ENCODE measurements around the gene CDC73.
"Not testable (repeated sequence)": the region's sequence is repeated elsewhere in the genome, so short reads cannot be mapped to it uniquely, and the experiment has no call there.

CDC73 gene

DNA sequence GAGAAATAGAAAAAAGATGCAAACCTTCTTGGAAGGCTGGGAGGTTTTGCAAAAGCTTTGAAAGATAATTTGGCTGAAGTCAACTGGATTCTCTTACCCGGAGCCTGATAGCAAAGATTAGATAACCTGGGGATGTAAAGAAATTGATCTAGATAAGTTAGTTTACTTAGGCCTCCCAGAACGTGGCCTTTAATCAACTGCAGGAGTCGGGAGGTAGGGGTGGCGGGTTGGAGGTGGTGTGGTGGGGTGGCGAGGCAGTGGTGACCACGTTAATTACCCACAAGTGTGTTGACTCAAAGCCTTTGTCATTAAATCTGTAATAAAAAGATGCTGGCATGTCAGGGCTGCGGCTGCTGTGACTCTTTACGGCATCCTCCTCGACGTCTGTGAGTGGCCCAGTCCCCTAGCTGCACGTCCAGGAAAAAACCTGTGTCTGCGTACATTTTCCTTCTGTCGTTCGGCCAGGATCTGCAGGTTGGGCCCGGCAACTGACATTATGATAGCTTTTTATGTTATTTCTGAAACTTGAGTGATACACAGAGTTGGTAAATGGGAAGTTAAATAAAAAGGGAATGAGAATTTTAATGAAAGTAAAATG, 115.6 kb downstream of the CDC73 start:
- no peak for DNase-seq

DNA sequence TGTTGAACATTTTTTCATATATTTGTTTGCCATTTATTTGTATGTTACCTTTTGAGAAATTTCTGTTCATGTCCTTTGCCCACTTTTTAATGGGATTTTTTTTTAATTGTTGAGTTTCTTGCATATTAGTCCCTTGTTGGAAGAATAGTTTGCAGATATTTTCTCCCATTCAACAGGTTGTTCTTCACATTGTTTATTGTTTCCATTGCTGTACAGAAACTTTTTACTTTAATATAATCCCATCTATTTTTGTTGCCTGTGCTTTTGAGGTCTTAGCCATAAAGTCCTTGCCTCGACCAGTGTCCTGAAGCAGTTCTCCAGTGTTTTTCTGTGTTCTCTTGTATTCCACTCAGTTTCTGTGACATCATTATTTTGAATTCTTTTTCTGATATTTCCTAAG, 118.8 kb downstream of the CDC73 start:
- no peak for DNase-seq

DNA sequence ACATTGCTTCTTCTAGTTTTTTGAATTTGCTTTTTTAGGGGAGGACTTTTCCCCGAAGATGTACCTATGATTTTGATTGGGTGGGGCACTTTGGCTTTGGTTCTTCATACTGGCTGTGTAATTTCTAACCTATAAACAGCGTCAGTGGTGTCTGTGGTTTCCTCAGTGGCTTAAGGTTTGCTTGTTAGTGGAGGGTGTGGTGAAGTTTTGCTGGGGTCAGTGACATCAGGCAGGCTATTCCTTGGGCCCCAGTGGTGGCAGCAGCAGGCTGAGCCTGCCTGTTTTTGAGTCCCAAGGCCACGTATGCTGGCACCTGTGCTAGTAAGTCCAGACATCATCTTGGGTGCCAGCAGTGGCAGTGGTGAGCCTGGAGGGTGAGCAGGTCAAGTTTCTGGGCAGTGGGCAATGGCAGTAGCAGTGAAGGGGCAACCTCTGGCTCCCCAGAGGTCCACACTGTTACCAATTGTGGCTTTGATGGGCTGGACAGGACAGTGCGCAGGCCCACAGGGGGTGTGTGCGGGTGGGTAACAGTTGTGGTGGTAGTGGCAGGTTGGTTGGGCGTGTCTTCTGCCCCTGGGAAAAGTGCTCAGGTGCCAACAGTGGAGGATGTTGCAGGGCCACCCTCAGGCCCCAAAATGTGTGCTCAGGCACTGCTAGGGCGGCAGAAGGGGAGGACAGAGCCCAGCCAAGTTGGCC, 119.4 kb downstream of the CDC73 start:
- no peak for DNase-seq

DNA sequence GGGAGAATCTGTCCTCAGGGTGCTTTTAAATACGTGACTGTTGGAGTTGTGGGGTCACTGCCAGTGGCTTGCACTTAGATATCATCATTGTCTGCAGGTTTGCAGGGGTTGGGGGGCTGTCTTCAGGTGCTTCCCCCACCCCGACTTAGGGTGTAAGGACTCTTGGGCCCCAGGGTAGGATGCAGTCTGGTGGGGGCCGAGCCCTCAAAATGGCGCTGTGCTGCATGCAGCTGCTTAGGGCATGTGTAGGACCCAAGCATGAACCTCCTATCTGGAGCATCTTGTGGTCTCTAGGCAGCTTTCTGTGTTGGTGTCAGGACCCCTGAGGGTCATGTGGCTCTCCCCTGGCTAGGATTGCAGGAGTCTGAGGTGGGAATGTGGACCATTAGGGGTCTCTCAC, 120.2 kb downstream of the CDC73 start:
- no peak for DNase-seq

DNA sequence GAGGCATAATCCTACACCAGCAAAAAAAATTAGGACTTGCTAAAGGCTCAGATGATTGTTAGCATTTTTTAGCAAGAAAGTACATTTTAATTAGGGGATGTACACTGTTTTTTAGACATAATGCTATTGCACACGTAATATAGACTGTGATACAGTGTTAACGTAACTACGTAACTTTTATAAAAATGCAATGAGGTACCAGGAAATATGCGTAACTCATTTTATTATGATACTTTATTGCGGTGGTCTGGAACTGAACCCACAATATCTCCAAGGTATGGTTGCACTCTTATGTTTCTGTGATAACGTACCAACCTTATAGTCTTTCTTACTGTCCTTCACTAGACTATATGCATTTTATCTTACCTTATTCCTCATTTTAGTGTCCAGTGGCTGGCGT, 127.4 kb downstream of the CDC73 start:
- no peak for DNase-seq

DNA sequence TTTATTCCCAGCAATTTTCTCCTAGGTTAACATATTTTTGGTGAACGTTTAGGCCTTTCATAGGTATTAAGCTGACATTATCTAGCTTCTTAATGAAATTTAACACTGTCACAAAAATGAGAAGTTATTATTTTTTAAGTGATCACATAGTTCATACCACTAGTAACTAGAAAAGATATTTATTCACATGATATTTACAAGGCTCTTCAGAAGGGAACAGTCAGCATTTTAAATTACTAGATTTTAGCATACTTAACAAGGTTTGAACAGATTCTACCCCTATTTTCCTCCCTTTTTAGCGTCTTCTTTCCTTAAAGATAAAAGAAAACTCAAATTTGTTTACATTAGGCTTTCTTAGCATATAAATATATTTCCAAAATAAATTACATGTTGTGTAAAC, 130.1 kb downstream of the CDC73 start:
- no peak for DNase-seq

DNA sequence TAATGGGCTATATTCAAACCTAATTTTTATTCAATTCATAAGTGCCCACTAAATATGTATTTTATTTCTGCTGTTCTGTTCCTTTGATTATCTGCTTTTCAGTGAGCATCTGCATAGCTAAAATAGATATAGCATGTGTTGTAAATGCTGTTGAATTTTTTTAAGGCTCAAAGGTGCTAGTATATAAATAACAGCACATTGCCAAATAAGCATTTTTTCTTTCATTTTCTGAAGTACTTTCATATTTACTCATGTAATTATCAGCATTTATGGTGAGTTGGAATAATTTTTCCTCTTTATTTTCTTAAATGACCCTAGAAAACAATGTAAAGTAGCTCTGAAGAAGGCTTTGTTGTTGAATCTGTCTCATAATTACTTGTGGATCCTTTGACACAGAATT, 134.2 kb downstream of the CDC73 start:
- DNase-seq, result no peak

DNA sequence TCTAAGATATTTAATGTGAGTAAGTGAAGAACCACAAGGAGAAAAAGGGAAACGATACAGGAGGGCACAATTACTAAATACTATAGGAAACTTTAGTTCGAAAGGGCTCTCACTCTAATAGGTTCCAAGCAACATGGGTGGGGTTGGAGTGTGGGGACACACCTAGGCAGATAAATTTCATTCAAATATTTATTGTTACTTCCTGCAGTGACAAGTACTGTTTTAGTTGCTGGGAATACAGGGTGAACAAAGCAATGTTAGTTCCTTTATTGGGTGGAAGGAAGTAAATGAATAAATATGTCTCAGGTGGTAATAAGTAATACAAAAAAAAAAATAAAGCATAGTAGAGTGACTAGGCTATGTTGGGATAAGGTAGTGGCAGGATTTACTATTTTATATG, 137.8 kb downstream of the CDC73 start:
- DNase-seq, result no peak

DNA sequence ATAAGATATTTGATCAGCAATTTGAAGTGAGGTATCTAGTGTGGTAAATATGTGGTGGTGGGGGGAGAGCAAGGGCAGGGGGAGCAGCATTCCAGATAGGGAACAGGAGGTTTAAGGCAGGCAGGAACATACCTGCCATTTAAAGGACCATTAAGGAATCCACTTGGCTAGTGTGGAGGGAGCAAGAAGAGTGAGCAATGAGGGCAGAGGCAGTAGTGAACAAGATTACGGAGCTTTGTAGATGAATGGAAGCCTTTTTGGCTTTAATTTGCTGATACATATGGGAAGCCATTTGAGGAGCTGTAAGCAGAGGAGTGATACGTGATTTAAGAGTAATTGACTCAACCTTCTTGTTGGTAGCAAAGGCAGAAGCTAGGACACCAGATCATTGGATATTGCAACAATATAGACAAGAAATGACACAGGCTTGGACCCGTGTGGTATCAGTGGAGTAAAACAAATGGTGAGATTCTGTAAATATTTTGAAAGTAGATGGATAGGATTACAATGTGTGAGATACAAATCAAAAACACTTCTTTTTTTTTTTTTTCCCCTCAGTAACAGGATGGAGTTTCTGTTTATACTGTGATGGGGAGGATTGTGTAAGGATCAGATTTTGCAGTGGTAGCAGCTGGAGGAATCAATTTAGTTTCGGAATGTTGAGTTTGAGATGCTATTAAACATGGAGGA, 138.4 kb downstream of the CDC73 start:
- no peak for DNase-seq

DNA sequence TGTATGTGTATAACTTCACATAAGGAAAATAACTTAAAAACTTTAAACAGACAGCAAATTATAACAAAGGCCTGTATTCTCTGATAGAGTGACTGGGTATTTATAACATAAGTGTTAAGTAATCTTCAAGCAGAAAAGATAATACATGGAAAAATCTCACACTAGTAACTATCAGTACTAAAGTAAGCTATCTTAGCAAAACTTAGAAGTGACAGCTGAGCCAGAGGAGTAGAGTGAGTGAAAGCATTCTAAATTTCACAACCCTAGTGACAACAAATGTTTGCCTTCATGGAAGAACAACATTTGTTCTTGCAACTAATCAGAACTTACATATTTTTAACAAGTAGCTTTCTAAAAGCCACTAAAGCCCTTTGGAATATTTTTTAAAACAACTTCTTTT, 139.1 kb downstream of the CDC73 start:
- DNase-seq, result no peak

DNA sequence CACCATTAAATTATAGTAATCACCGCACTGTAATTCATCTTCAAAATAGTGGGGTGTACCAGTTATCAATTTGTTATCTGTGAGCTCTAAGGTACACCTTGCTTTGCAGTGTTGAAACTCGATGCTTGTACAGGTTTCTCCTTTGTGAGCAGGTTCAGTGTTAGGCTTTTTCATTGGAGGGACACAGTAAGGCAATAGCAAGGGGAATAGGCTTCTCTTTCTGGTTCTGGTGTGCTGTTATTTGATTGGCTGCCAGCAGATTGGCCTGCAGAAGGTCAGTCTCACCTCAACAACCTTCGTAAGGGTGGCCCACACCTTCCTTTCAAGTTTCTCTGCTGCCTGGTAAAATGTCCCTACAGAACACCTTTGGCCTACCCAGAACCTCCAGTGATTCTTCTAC, 140.8 kb downstream of the CDC73 start:
- DNase-seq, result no peak

DNA sequence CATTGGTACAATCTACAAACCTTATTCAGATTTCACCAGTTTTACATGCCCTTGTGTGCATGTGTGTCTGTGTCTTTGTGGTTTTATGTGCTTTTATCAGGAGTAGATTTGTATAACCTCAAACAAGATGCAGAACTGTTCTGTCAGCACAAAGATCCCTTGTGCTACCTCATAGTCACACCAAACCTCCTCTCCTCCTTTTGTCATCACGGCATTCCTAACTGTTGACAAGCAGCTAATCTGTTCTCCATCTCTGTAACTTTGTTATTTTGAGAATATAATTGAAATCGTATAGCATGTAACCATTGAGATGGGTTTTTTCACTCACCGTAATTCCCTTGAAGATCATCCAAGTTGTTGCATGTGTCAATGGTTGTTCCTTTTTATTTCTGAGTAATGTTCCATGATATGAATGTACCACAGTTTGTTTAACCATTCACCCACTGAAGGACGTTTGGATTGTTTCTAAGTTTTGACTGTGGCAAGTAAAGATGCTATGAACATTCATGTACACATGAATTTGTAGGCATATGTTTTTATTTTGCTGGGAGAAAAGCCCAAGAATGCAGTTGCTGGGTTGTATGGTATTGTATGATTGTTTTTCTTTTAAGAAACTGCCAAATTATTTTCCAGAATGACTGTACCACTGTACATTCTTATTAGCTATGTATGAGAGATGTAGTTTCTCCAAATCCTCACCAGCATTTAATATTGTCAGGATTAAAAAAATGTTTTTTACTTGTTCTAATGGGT, 142.7 kb downstream of the CDC73 start:
- no peak for DNase-seq

DNA sequence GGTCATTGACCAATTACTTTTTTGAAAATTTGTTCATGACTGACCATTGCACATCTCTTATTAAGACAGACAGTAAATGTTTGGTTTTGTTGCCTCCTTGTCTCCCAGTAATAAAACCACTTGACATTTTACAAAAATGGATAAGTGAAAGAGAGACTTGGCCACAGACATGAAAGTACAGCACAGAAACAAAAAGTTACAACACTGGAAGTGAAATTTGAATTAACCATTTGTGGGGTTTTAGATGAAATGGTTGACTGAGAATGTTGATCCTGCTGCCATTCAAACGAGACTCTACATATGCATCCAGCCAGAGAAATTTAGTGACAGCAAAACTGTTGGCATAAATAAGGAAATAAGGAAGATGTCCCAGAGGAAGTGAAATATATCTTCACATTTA, 143.9 kb downstream of the CDC73 start:
- DNase-seq, result no peak

DNA sequence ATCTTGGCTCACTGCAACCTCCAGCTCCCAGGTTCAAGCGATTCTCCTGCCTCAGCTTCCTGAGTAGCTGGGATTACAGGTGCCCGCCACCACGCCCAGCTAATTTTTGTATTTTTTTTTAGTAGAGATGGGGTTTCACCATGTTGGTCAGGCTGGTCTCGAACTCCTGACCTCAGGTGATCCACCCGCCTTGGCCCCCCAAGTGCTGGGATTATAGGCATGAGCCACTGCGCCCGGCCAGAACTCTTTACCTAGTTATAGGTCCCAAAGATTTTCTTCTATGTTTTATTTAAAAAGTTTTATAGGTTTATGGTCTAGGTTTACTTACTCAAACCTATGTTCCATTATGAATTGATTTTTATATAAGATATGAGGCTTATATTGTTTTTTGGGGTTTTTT, 145.0 kb downstream of the CDC73 start:
- DNase-seq, result not testable (repeated sequence)

DNA sequence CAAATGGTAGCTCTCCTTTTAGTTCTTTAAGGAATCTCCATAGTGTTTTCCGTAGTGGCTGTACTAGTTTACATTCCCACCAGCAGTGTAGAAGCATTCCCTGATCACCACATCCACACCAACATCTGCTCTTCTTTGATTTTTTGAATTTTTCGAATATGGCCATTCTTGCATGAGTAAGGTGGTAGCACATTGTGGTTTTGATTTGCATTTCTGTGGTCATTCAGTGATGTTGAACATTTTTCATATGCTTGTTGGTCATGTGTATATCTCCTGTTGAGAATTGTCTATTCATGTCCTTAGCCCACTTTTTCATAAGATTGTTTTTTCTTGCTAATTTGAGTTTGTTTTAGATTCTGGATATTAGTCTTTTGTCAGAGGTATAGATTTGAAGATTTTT, 149.2 kb downstream of the CDC73 start:
- DNase-seq, result no peak

DNA sequence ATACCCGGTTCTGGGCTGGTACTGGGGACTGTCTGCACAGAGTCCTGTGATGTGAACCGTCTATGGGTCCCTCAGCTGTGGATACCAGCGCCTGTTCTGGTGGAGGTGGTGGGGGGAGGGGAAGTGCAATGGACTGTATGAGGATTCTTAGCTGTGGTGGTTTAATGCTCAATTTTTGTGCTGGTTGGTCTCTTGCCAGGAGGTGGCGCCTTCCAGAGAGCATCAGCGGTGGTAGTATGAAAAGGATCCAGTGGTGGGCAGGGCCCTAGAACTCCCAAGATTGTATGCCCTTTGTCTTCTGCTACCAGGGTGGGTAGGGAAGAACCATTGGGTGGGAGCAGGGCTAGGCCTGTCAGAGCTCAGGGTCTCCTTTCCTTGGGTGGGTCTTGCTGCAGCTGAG, 153.9 kb downstream of the CDC73 start:
- no peak for DNase-seq

DNA sequence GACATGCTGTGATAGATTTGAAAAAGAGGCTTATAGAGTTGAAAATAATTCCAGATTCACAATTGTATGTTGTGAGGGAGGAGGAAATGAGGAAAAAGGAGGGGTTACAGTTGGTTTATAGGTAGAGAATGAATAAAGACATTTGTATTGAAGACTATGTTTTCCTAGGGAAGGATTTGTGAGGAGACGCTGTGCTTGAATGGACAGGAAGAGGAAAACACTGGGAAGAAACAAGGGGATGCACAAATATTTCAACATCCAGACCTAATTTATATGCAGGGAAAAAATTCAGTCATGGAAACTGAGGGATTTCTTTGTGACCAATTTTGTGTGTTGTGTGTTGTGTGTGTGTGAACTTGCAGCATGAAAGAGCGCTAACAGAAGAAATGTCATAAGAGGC, 157.1 kb downstream of the CDC73 start:
- no peak for DNase-seq

DNA sequence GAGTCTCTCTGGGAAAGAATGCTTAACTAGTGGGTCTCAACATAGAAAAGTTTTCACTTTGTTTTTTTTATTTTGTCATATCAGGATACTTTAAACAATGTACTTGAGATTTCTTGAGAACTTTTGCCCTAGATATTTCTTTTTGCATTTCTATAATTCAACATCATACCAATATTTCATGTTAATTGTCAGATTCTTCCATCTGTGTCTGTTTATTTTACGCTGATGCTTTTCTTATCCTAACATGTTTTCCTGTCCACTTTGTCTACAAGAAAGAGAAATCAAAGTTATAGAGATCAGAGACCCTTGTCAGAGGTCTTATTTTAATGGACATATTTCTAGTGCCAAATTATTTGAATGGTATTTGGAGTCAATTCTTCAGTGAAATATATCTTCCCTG, 160.1 kb downstream of the CDC73 start:
- DNase-seq, result no peak

DNA sequence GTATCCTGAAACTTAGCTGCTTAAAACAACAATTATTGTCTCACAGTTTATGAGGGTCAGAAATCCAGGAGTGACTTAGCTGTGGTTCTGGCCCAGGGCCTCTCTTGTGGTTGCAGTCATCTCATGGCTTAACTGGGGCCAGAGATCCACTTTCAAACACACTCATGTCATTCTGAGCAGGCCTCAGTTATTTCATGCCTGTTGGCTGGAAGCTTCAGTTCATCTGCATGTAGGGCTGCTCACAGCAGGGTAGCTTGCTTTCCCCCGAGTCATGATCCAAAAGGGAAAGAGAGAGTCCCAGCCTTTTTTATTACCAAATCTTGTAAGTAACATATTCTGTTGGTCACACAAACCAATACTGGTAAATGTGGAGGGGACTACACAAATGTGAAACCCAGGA, 161.2 kb downstream of the CDC73 start:
- DNase-seq, result no peak

DNA sequence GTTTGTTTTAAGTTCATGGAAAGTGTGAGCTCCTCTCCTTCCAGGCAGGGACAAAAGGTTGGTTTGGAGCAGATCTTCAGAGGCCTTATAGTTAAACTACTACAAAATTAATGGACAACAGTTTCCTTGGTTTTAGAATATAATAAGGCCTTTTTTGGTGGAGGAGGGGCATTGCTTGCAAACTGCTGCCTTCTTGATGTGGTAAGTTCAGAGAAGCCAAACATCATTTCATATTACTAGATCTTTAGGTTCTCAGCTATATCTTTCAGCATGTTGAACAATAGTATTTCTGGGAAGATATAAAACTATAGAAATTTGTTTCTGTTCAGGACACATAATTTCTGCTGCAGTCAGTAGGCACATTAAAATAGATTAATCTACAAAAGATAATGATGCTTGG, 162.4 kb downstream of the CDC73 start:
- DNase-seq, result no peak

DNA sequence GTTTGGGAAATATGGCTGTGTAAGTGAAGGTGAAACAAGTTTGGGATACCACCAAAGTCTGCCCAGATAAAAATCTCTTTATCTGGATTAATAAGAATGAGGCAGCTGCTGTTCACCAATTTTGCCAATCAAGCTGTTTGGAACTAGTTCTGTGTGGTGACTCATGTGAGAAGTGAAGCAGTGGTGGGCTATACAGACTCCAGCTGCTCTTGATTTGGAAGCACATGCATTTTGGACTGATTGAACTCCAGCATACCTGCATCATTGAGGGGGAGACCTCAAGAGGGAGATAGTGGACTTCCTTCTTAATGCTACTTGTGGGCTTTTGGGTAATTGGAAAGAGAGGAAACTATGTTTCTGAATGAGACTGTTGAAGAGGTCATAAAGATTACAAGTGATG, 163.8 kb downstream of the CDC73 start:
- DNase-seq, result no peak

DNA sequence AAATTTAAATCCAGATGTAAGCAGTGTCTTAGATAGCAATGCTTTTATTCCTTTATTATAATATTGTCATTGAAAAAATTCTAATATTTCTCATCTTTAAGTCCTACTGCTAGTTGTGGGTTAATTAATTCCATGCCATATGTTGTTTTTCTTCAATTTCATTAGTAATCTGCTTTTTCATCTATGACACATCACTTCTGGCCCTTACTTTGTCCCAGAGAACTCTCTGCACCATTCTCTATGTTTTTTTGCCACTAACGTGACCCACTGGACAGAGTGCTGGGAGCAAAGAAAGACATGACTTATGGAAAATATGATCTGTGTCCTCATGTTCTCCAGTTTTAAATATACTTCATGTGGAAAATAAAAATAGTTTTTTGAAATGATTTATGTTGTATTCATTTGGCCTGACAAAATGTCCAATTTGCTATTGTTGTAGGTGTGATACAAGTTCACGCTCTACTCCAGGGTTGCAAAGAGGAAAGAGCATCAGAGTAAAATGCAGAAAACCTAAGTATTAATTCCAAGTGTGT, 166.8 kb downstream of the CDC73 start:
- DNase-seq, result not testable (repeated sequence)

DNA sequence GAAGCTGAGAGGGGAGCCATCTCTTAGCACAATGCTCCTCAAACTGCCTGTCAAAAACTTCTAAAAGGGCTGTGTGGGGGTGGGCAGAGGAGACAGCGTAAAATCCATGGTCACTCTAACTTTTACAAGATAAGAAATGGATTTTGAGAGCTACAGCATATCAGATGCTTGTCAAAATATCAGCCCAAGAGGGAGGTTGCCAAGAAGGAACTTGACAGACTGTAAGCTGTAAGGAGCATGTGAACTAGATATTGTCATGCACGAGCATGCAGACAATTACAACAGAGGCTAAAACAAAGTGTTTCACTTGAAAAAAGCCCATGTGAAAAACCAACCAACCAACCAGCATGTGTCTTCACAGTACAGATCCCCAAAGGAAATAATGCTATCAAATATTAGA, 171.9 kb downstream of the CDC73 start:
- DNase-seq, result no peak

DNA sequence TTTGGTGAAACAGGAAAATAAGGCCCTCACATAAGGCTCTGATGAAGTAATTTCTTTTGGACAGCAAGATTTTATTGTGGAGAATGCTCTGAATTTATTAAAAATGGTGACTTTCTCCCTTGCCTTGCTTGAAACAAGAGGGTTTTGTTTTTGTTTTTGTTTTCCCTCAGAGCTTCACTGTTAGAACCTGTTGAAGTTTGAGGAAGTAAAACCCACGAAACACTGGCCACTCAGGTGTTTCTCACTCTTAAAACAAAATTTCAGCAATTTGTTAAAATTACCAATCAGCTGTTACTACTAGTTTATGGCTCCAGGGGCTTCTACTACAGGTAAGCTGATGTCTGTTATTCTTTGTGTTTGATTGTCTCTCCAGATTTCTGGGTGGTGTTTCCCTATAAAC, 177.2 kb downstream of the CDC73 start:
- DNase-seq, result no peak

All from hippocampal formation (tissue), 2 donors.